ENCODE measurements around the gene HOXA3. TPM values are rescaled to one million over a fixed set of nuclear protein-coding genes. Genes with fewer than 3 reads are reported as not detected.

The HOXA3 gene
- total RNA-seq, 1 donor from 2014 or later, result 26.4 TPM

GRCh38 chr7:27065709-27066108 is 86.7 kb downstream of the HOXA3 start:
- no peaks in the 10 kb centered on the region for H3K36me3 ChIP-seq (ENCODE audit: control insufficient read depth, insufficient read depth, low read length)
- DNase-seq (ENCODE audit: low read depth), result no peak
- TF ChIP-seq, protein P1, sequence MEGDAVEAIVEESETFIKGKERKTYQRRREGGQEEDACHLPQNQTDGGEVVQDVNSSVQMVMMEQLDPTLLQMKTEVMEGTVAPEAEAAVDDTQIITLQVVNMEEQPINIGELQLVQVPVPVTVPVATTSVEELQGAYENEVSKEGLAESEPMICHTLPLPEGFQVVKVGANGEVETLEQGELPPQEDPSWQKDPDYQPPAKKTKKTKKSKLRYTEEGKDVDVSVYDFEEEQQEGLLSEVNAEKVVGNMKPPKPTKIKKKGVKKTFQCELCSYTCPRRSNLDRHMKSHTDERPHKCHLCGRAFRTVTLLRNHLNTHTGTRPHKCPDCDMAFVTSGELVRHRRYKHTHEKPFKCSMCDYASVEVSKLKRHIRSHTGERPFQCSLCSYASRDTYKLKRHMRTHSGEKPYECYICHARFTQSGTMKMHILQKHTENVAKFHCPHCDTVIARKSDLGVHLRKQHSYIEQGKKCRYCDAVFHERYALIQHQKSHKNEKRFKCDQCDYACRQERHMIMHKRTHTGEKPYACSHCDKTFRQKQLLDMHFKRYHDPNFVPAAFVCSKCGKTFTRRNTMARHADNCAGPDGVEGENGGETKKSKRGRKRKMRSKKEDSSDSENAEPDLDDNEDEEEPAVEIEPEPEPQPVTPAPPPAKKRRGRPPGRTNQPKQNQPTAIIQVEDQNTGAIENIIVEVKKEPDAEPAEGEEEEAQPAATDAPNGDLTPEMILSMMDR (IDR thresholded peaks at IDR 0.05; ENCODE audit: insufficient read depth, low read length, poor library complexity, severe bottlenecking), result no peak
- no peak overlapping the region for H3K4me3 ChIP-seq (ENCODE audit: low read depth, low read length)
- H3K27me3 ChIP-seq (ENCODE audit: control insufficient read depth, insufficient read depth, low read length), result no peaks in the 10 kb centered on the region

GRCh38 chr7:27064661-27065060 is 87.7 kb downstream of the HOXA3 start:
- Histone ChIP-seq H3K36me3 (ENCODE audit: control insufficient read depth, insufficient read depth, low read length) (no peaks in the 10 kb centered on the region), H3K4me3 (ENCODE audit: low read depth, low read length) (no peak overlapping the region), H3K27me3 (ENCODE audit: control insufficient read depth, insufficient read depth, low read length) (no peaks in the 10 kb centered on the region)
- no peak for DNase-seq (ENCODE audit: low read depth)
- TF ChIP-seq, protein P1 (IDR thresholded peaks at IDR 0.05; ENCODE audit: insufficient read depth, low read length, poor library complexity, severe bottlenecking), result no peak

DNA sequence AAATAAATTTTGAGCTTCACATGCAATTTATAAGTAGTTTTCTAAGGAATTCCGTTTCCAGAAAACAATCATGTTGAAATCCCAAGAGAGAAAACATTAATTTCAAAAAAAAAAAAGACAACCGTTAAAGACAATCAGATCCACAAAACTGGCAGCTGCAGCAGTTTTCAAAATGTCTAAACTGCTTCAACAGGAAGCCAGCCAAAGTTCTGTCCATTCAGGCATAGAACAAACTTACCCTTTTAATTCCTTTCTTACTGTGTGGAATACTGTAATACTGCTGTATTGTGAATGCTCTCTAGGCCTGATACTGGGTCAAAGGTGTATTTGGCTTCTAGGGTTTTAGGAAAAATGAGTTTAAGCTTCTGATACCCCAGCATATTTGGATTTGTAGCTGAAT is 88.2 kb downstream of the HOXA3 start:
- TF ChIP-seq, protein P1 (IDR thresholded peaks at IDR 0.05; ENCODE audit: insufficient read depth, low read length, poor library complexity, severe bottlenecking), result no peak
- no peak for DNase-seq (ENCODE audit: low read depth)
- Histone ChIP-seq H3K36me3 (ENCODE audit: control insufficient read depth, insufficient read depth, low read length) (no peaks in the 10 kb centered on the region), H3K4me3 (ENCODE audit: low read depth, low read length) (no peak overlapping the region), H3K27me3 (ENCODE audit: control insufficient read depth, insufficient read depth, low read length) (no peaks in the 10 kb centered on the region)

DNA sequence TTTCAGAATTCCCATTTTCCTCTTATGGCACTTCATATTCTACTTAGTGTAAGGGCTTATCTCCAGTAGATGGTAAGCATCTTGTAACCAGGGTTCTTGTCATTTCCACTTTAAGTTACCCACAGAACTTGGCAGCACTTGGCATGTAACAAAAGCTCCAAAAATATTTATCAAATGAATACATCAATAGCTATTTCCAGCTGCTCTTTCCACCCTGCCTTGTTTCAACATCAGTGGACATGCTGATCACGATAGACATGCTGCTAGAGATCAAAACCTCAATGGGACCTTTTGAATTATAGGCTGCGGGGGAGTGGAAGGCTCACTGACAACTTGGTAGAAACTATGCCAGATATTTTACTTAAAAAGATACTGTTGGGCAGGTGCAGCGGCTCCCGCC is 89.4 kb downstream of the HOXA3 start:
- DNase-seq (ENCODE audit: low read depth), result no peak
- TF ChIP-seq, protein P1 (IDR thresholded peaks at IDR 0.05; ENCODE audit: insufficient read depth, low read length, poor library complexity, severe bottlenecking), result no peak
- Histone ChIP-seq H3K36me3 (ENCODE audit: control insufficient read depth, insufficient read depth, low read length) (no peaks in the 10 kb centered on the region), H3K4me3 (ENCODE audit: low read depth, low read length) (no peak overlapping the region), H3K27me3 (ENCODE audit: control insufficient read depth, insufficient read depth, low read length) (no peaks in the 10 kb centered on the region)

Other genes with a start within 250 kb of the HOXA3 start
- gene HOXA1, start 56.6 kb downstream of the HOXA3 start, total RNA-seq, result 2.8 and 4.3 TPM in 2 replicates
- gene HOXA2, start 49.9 kb downstream of the HOXA3 start, total RNA-seq, result 0.34 and 1.1 TPM in 2 replicates
- 4.5 and 7.4 TPM in 2 replicates for gene HOXA4, start 21.8 kb downstream of the HOXA3 start, total RNA-seq
- gene HOXA5, start 8.9 kb downstream of the HOXA3 start, total RNA-seq, result 18.8 and 19.1 TPM in 2 replicates
- 4.8 and 10.5 TPM in 2 replicates for gene HOXA6, start 4.8 kb downstream of the HOXA3 start, total RNA-seq
- gene HOXA7, start 4.1 kb upstream of the HOXA3 start, total RNA-seq, result 28.8 and 34.2 TPM in 2 replicates
- gene HOXA9, start 13.0 kb upstream of the HOXA3 start, total RNA-seq, result 46.5 and 53.7 TPM in 2 replicates
- gene HOXA10, start 21.7 kb upstream of the HOXA3 start, total RNA-seq, result 29.1 and 30.9 TPM in 2 replicates
- 11.4 and 17.3 TPM in 2 replicates for gene HOXA11, start 32.6 kb upstream of the HOXA3 start, total RNA-seq
- not detected in 2 replicates for gene HOXA13, start 47.5 kb upstream of the HOXA3 start, total RNA-seq
- gene EVX1, start 90.2 kb upstream of the HOXA3 start, total RNA-seq, result not detected in 2 replicates

Measured in kidney epithelial cell (primary cell).